Heart left ventricle (tissue), 16 donors: Measurements from ENCODE around the gene GLT6D1. TPM values are rescaled to one million over a fixed set of nuclear protein-coding genes. Genes with fewer than 3 reads are reported as not detected.

Experiments
- ATAC-seq, 4 donors: fragments of 200-7000 bp; cut with Tn5 transposase; one replicate each; pipeline ENCODE4 v1.9.1; 2020 to 2022; ENCODE audit warnings: moderate library complexity in 4 of 4, mild to moderate bottlenecking in 3 of 4, moderate number of reproducible peaks in 1 of 4
- DNase-seq, 5 donors: peaks; one replicate each; pipeline ENCODE4 v3.0.0-alpha.2; 2020
- H3K27ac ChIP-seq, 12 donors: fragments of 200-600 bp; sonication (generic) in 4 of 12; one replicate each; pipeline versions ENCODE4 v1.5.0 to v1.8.0; 2016 to 2022; ENCODE audit warnings: mild to moderate bottlenecking in 2 of 12
- H3K27me3 ChIP-seq, 9 donors: fragments of 200-600 bp; sonication (generic) in 2 of 9; one replicate each; pipeline versions ENCODE4 v1.5.1 to v1.8.0; 2016 to 2022; ENCODE audit warnings: mild to moderate bottlenecking in 3 of 9
- H3K36me3 ChIP-seq, 9 donors: fragments of 200-600 bp; sonication (generic) in 2 of 9; one replicate each; pipeline versions ENCODE4 v1.5.0 to v1.8.0; 2018 to 2022; ENCODE audit warnings: mild to moderate bottlenecking in 2 of 9
- H3K4me1 ChIP-seq, 12 donors: fragments of 200-600 bp; sonication (generic) in 4 of 12; one replicate each; pipeline versions ENCODE4 v1.5.0 to v1.8.0; 2016 to 2022; ENCODE audit warnings: mild to moderate bottlenecking in 3 of 12
- H3K4me3 ChIP-seq, 12 donors: fragments of 200-600 bp; sonication (generic) in 4 of 12; one replicate each; pipeline versions ENCODE4 v1.5.0 to v1.8.0; 2017 to 2022; ENCODE audit warnings: mild to moderate bottlenecking in 9 of 12, moderate library complexity in 4 of 12
- H3K9me3 ChIP-seq, 12 donors: fragments of 200-600 bp; sonication (generic) in 4 of 12; one replicate each; pipeline versions ENCODE4 v1.5.0 to v1.8.0; 2016 to 2022; ENCODE audit warnings: mild to moderate bottlenecking in 1 of 12
- CTCF ChIP-seq, 12 donors: fragments of 200-600 bp; sonication (generic) in 4 of 12; IDR thresholded peaks; one replicate each; pipeline versions ENCODE4 v1.5.0 to v1.8.0; 2018 to 2022; ENCODE audit warnings: antibody characterized with exemption in 12 of 12, mild to moderate bottlenecking in 5 of 12
- POLR2A ChIP-seq, 2 donors: fragments of 450-650 bp; IDR thresholded peaks; one replicate each; pipeline ENCODE4 v1.6.1; 2017; ENCODE audit warnings: antibody characterized with exemption in 2 of 2, mild to moderate bottlenecking in 2 of 2, moderate library complexity in 2 of 2
- WGBS, 4 donors: extraction: QIAGEN DNeasy Blood & Tissue Kit in 2 of 4; methylation state at CpG; one replicate each; pipeline versions ENCODE4 v1.1.5 to v1.1.7; 2013 to 2018; 5-methylcytosine and 5-hydroxymethylcytosine counted together
- intact Hi-C, 10 donors: fragments of 100-400 bp; cut with DNase I; formaldehyde crosslinking; loops; one replicate each; pipeline versions ENCODE4 v1.11.1 to v1.14.2; 2022
- long read RNA-seq, 3 donors: library from polyadenylated mRNA; unstranded; transcript quantifications; one replicate each; pipeline ENCODE4 v2.0.0, GENCODE V29; 2020 to 2021
- polyA plus RNA-seq, 2 donors: library from polyadenylated mRNA; stranded (reverse); fragments of 200-250 nt; gene quantifications; one replicate each; pipeline ENCODE4 v1.2.3, GENCODE V29; 2013
- total RNA-seq, 9 donors: library from RNA; depleted of rRNA in 2 of 9; stranded (reverse); fragments of >200 nt in 2 of 9; fragmentation: NEBNext Ultra II Directional in 3 of 9; extraction: Animal tissue kit (Norgen Biotek cat#: 25700) in 3 of 9; gene quantifications; one replicate each; pipeline versions ENCODE4 v1.1.0 to v1.2.4, GENCODE V29; 2016 to 2023
- donor health status: ischemic (EF 13 %, LVEDD 7.1; RV severe dilation, severe dysfunction).
- donor health status: healthy with polysubstance abuse.
- donor health status: DM: no; HTN: yes; CAD: no.
- donor health status: DM: no; HTN: no; CAD: no.
- donor health status: ischemic (EF 25% LVEDD 6.9; RV normal size, moderate dysfunction).
- donor health status: ischemic (EF 25% LVEDD 5.7; RV mildly dilated, moderate dysfunction).
- donor health status: healthy.
- donor health status: DM: yes; HTN: yes; CAD: no.
- donor health status: ischemic (EF 35%, LVEDD 5.7; RV mildly dilated, moderate dysfunction).
- donor health status: nonischemic (EF 11% LVEDD 7.7; RV severe dilation, severe dysfunction).
- donor health status: DM: yes; HTN: yes; CAD: no.
- donor health status: PGD.
- donor health status: ischemic (EF 29% LVEDD 5.4; RV normal size, mild dysfunction).
- donor health status: nonischemic (EF 23%, LVEDD 6.1; RV moderate dilation, normal function).

Gene GLT6D1
- total RNA-seq (not detected), polyA plus RNA-seq (not detected)
- long read RNA-seq, donor 1: 0 reads
- long read RNA-seq, donor 2: 0 reads
- long read RNA-seq, donor 3: 0 reads

GRCh38 chr9:135639196-135639595 is at the start of gene GLT6D1:
Gene GLT6D1 (minus strand): TSS chr9:135639540. CDS start chr9:135639187, 353 bp downstream.
- TF ChIP-seq CTCF (IDR thresholded peaks at IDR 0.05) (no peak), POLR2A (IDR thresholded peaks at IDR 0.05) (no peak)
- Histone ChIP-seq H3K4me1 (no peaks in the 10 kb centered on the region), H3K27ac (no peak within 1 kb of the TSS), H3K27me3 (peaks cover 0 to 41% (median 5%) of the 10 kb centered on the region in 9 donors), H3K4me3 (no peak within 1 kb of the TSS), H3K36me3 (no peaks in the 10 kb centered on the region), H3K9me3 (peaks cover 0 to 11% (median 6%) of the 10 kb centered on the region in 12 donors)
- no peak for DNase-seq
- 81 to 85% (median 83%) methylated on average over 9 of the region's 9 CpGs for WGBS, 4 donors
- intact Hi-C loops: no loop called here
- ATAC-seq: no peak

GRCh38 chr9:135689011-135689410 is 49.7 kb upstream of the GLT6D1 start:
- Histone ChIP-seq H3K36me3 (no peaks in the 10 kb centered on the region), H3K27me3 (peaks cover 0 to 18% (median 4%) of the 10 kb centered on the region in 9 donors), H3K27ac (no peak overlapping the region), H3K4me1 (no peaks in the 10 kb centered on the region), H3K4me3 (no peak overlapping the region), H3K9me3 (no peaks in the 10 kb centered on the region)
- intact Hi-C loops: no loop called here
- ATAC-seq: no peak
- TF ChIP-seq POLR2A (IDR thresholded peaks at IDR 0.05): no peak
- no peak for TF ChIP-seq CTCF (IDR thresholded peaks at IDR 0.05)
- 82 to 87% (median 82%) methylated on average over 7 to 10 of the region's 10 CpGs for WGBS, 4 donors
- DNase-seq: no peak

- H3K9me3 ChIP-seq: no peaks in the 10 kb centered on the region
- H3K36me3 ChIP-seq: no peaks in the 10 kb centered on the region
- H3K4me1 ChIP-seq: no peaks in the 10 kb centered on the region
- H3K27ac ChIP-seq: no peak overlapping the region
- ATAC-seq: no peak
- no peak for DNase-seq
- WGBS, 4 donors: 81 to 90% (median 89%) methylated on average over 5 to 15 of the region's 15 CpGs
- H3K4me3 ChIP-seq: no peak overlapping the region
- TF ChIP-seq POLR2A (IDR thresholded peaks at IDR 0.05) (no peak), CTCF (IDR thresholded peaks at IDR 0.05) (no peak)
- intact Hi-C loops: no loop called here
- H3K27me3 ChIP-seq: peaks cover 0 to 24% (median 4%) of the 10 kb centered on the region in 9 donors
Measured at GRCh38 chr9:135687216-135687615, 47.9 kb upstream of the GLT6D1 start.

DNA sequence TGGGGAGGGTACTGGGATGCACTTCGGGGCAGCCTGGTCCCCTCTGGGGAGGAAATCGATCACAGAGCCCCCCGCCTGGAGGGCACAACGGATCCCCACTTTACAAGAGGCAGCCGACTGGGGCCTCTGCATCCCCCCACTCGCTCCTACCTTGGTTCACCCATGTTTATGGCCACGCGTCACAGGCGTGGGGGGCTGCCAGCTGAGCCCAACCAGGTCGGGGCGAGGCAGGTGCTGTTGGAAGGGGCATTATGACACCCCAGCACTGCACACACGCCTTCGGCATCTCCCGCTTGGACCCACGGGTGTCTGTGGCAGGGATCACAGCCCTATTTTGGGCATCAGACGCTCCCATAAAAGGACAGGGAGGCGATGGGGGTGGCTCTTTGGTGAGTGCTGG is 45.4 kb upstream of the GLT6D1 start:
- no peak for ATAC-seq
- H3K4me1 ChIP-seq: no peaks in the 10 kb centered on the region
- H3K9me3 ChIP-seq: no peaks in the 10 kb centered on the region
- no peaks in the 10 kb centered on the region for H3K36me3 ChIP-seq
- DNase-seq: no peak
- 65 to 77% (median 71%) methylated on average over 10 to 17 of the region's 17 CpGs for WGBS, 4 donors
- H3K27me3 ChIP-seq: peaks cover 0 to 31% (median 3%) of the 10 kb centered on the region in 9 donors
- no peak for TF ChIP-seq POLR2A (IDR thresholded peaks at IDR 0.05)
- no peak for TF ChIP-seq CTCF (IDR thresholded peaks at IDR 0.05)
- intact Hi-C loops: no loop called here
- no peak overlapping the region for H3K4me3 ChIP-seq
- no peak overlapping the region for H3K27ac ChIP-seq
